SK-N-MC (cell line): ENCODE results near the gene KRT5.

Experiments
- DNase-seq: peaks from one replicate; pipeline ENCODE4 v3.0.0-alpha.2; 2011; ENCODE audit warnings: low read depth, low spot score
- H3K27ac ChIP-seq: fragments of 200-600 bp; sonication (generic); 2 replicates; pipeline ENCODE4 v1.5.1; 2016; ENCODE audit warnings: mixed run types
- H3K36me3 ChIP-seq: fragments of 200-600 bp; sonication (generic); 2 replicates; pipeline ENCODE4 v1.6.1; 2017; ENCODE audit warnings: antibody characterized with exemption, low read length, mixed read lengths; ENCODE audit not compliant: insufficient read depth
- H3K4me3 ChIP-seq: fragments of 200-600 bp; sonication (generic); 2 replicates; pipeline ENCODE4 v1.5.1; 2016
- H3K9ac ChIP-seq: fragments of 200-600 bp; sonication (generic); 2 replicates; pipeline ENCODE4 v1.8.0; 2017; ENCODE audit warnings: mixed run types, mixed read lengths; ENCODE audit not compliant: insufficient read length
- H3K9me3 ChIP-seq: fragments of 200-600 bp; sonication (generic); 2 replicates; pipeline ENCODE4 v1.6.1; 2017; ENCODE audit warnings: low read depth, mild to moderate bottlenecking, antibody characterized with exemption, low read length, moderate library complexity, mixed read lengths
- EZH2 ChIP-seq: fragments of 200-600 bp; sonication (generic); IDR thresholded peaks from one replicate; pipeline ENCODE4 v1.6.1; 2017; ENCODE audit warnings: antibody characterized with exemption
- FOXP2 ChIP-seq: optimal IDR thresholded peaks from 2 replicates; pipeline ENCODE3; 2011; ENCODE audit warnings: mild to moderate bottlenecking, moderate library complexity; ENCODE audit not compliant: insufficient read depth; ENCODE audit errors: extremely low read length, control extremely low read depth
- POLR2AphosphoS5 ChIP-seq: IDR thresholded peaks from 2 replicates; pipeline ENCODE4 v1.6.1; 2012; ENCODE audit warnings: mild to moderate bottlenecking, low read depth, low read length, borderline replicate concordance

KRT5 gene

GRCh38 chr12:52532636-52533035, 12.4 kb upstream of the KRT5 start:
- TF ChIP-seq FOXP2 (no peak), EZH2 (no peak), POLR2AphosphoS5 (no peak)
- H3K27ac ChIP-seq = no peak overlapping the region
- H3K36me3 ChIP-seq = no peaks in the 10 kb centered on the region
- no peak for DNase-seq
- no peak overlapping the region for H3K9ac ChIP-seq
- no peak overlapping the region for H3K4me3 ChIP-seq
- no peaks in the 10 kb centered on the region for H3K9me3 ChIP-seq

GRCh38 chr12:52531566-52532300, 11.5 kb upstream of the KRT5 start:
- DNase-seq = no peak
- Histone ChIP-seq H3K27ac (no peak overlapping the region), H3K9ac (no peak overlapping the region), H3K36me3 (no peaks in the 10 kb centered on the region), H3K4me3 (no peak overlapping the region), H3K9me3 (no peaks in the 10 kb centered on the region)
- TF ChIP-seq POLR2AphosphoS5 (no peak), FOXP2 (no peak), EZH2 (no peak)

GRCh38 chr12:52530905-52531304, 10.7 kb upstream of the KRT5 start:
- Histone ChIP-seq H3K9me3 (no peaks in the 10 kb centered on the region), H3K4me3 (no peak overlapping the region), H3K36me3 (no peaks in the 10 kb centered on the region), H3K27ac (no peak overlapping the region), H3K9ac (no peak overlapping the region)
- no peak for TF ChIP-seq POLR2AphosphoS5
- no peak for TF ChIP-seq FOXP2
- TF ChIP-seq EZH2 = no peak
- no peak for DNase-seq

- H3K4me3 ChIP-seq = no peak overlapping the region
- H3K36me3 ChIP-seq = no peaks in the 10 kb centered on the region
- no peaks in the 10 kb centered on the region for H3K9me3 ChIP-seq
- no peak overlapping the region for H3K27ac ChIP-seq
- TF ChIP-seq EZH2 (no peak), FOXP2 (no peak), POLR2AphosphoS5 (no peak)
- H3K9ac ChIP-seq = no peak overlapping the region
- no peak for DNase-seq
Measured at GRCh38 chr12:52530366-52530765, 10.2 kb upstream of the KRT5 start.

- H3K36me3 ChIP-seq = no peaks in the 10 kb centered on the region
- H3K9me3 ChIP-seq = no peaks in the 10 kb centered on the region
- no peak overlapping the region for H3K9ac ChIP-seq
- H3K4me3 ChIP-seq = no peak overlapping the region
- no peak for TF ChIP-seq EZH2
- TF ChIP-seq FOXP2 = no peak
- no peak for TF ChIP-seq POLR2AphosphoS5
- DNase-seq = no peak
- no peak overlapping the region for H3K27ac ChIP-seq
Measured at GRCh38 chr12:52529846-52530245, 9.7 kb upstream of the KRT5 start.

GRCh38 chr12:52529417-52529816, 9.2 kb upstream of the KRT5 start:
- Histone ChIP-seq H3K27ac (no peak overlapping the region), H3K9ac (no peak overlapping the region), H3K9me3 (no peaks in the 10 kb centered on the region), H3K36me3 (no peaks in the 10 kb centered on the region), H3K4me3 (no peak overlapping the region)
- no peak for TF ChIP-seq EZH2
- no peak for TF ChIP-seq POLR2AphosphoS5
- no peak for TF ChIP-seq FOXP2
- no peak for DNase-seq

GRCh38 chr12:52528641-52529143, 8.5 kb upstream of the KRT5 start:
- Histone ChIP-seq H3K27ac (no peak overlapping the region), H3K9me3 (no peaks in the 10 kb centered on the region), H3K36me3 (no peaks in the 10 kb centered on the region), H3K4me3 (no peak overlapping the region), H3K9ac (no peak overlapping the region)
- no peak for DNase-seq
- TF ChIP-seq FOXP2 (no peak), POLR2AphosphoS5 (no peak), EZH2 (no peak)

- Histone ChIP-seq H3K36me3 (no peaks in the 10 kb centered on the region), H3K9me3 (no peaks in the 10 kb centered on the region), H3K9ac (no peak overlapping the region), H3K27ac (no peak overlapping the region), H3K4me3 (no peak overlapping the region)
- TF ChIP-seq FOXP2 = no peak
- TF ChIP-seq POLR2AphosphoS5 = no peak
- TF ChIP-seq EZH2 = no peak
- DNase-seq = no peak
Measured at GRCh38 chr12:52527121-52527800, 7.1 kb upstream of the KRT5 start.

GRCh38 chr12:52526511-52526951, 6.3 kb upstream of the KRT5 start:
- TF ChIP-seq POLR2AphosphoS5 (no peak), EZH2 (no peak), FOXP2 (no peak)
- Histone ChIP-seq H3K36me3 (no peaks in the 10 kb centered on the region), H3K4me3 (no peak overlapping the region), H3K27ac (no peak overlapping the region), H3K9ac (no peak overlapping the region), H3K9me3 (no peaks in the 10 kb centered on the region)
- DNase-seq = no peak
